ENCODE measurements around the gene ITPRID1.

ITPRID1 gene

DNA sequence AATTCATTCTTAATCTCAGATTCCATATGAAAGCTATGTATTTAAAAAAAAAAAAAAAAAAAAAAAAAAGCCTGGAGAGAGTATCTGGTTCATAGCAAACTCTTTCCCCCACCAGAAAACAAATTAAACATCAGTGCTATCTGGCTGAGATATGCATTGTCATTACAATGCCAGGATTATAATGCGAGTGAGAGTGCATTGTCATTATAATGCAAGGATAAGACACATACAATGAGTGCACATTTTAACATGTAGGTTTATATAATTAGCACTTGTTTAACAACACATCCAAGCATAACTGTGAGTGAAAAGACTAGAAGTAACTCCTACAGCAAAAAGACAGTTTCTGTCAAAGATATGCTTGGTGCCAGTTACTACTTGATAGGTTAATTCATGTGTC lies 48.1 kb downstream of the ITPRID1 start:
- no peak for TF ChIP-seq CTCF (conservative IDR thresholded peaks at IDR 0.05; ENCODE audit: control insufficient read depth, insufficient read depth, low read depth, low read length)
- no peak for DNase-seq (ENCODE audit: low read depth)
- H3K4me3 ChIP-seq (ENCODE audit: control insufficient read depth, low read depth, low read length), result no peak overlapping the region

GRCh38 chr7:31563522-31563921 lies 49.6 kb downstream of the ITPRID1 start:
- TF ChIP-seq CTCF (conservative IDR thresholded peaks at IDR 0.05; ENCODE audit: control insufficient read depth, insufficient read depth, low read depth, low read length), result no peak
- no peak for DNase-seq (ENCODE audit: low read depth)
- H3K4me3 ChIP-seq (ENCODE audit: control insufficient read depth, low read depth, low read length), result no peak overlapping the region

DNA sequence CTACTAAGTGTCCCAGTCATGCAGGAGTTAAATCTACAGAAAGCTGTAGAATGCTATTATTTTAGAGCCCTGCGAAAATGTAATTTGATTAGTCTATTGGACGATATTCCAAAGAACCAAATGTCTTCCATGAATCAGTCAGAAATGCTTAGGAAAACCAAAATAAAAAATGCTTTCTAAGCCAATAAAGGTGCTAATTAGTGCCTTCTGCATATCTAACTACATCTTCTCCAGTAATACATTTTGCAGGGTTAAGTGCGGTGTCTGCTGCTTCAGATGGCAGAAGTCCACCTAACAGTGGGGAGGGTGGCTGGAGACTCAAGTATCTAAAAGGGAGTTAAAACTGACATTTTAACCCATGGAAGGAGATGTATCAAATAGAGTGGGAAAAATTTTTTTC lies 50.1 kb downstream of the ITPRID1 start:
- DNase-seq (ENCODE audit: low read depth), result no peak
- TF ChIP-seq CTCF (conservative IDR thresholded peaks at IDR 0.05; ENCODE audit: control insufficient read depth, insufficient read depth, low read depth, low read length), result no peak
- H3K4me3 ChIP-seq (ENCODE audit: control insufficient read depth, low read depth, low read length), result no peak overlapping the region

DNA sequence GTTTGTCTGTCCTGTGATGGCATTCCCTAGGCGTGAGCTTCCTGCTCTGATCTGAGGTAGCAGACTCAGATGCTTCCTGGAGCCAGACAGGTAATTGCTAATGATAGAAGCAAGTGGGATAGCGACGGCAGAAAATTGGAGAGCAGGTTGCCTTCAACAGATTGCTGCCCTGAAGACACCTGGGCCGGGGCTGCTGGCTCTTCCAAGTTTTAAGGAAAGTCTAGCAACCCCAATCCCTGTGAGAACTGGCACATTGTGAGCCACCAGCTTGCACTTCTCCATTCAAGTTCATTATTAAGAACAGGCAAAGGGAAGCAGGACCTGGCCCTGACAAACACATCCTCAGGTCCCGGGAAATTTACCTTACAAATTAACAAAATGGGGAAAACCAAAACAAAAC lies 50.8 kb downstream of the ITPRID1 start:
- no peak overlapping the region for H3K4me3 ChIP-seq (ENCODE audit: control insufficient read depth, low read depth, low read length)
- no peak for DNase-seq (ENCODE audit: low read depth)
- no peak for TF ChIP-seq CTCF (conservative IDR thresholded peaks at IDR 0.05; ENCODE audit: control insufficient read depth, insufficient read depth, low read depth, low read length)

DNA sequence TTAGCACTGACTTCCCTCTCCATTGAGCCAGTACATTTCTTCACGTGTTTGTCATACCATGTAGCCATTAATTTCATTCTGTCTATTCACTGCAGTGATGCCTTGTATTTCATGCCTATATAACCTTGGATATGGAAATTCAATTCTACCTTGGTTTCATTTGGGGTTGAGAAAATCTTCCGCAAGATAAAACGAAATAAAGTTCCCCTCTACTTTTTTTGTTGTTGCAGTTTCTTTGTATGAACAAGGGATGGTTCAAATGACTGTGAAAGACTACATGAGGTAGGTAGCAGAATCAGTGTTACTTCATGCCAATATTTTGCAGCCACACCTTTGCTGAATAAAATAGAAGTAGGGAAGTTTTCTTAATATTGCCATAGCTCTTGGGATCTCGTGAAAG lies 55.6 kb downstream of the ITPRID1 start:
- no peak for TF ChIP-seq CTCF (conservative IDR thresholded peaks at IDR 0.05; ENCODE audit: control insufficient read depth, insufficient read depth, low read depth, low read length)
- no peak overlapping the region for H3K4me3 ChIP-seq (ENCODE audit: control insufficient read depth, low read depth, low read length)

DNA sequence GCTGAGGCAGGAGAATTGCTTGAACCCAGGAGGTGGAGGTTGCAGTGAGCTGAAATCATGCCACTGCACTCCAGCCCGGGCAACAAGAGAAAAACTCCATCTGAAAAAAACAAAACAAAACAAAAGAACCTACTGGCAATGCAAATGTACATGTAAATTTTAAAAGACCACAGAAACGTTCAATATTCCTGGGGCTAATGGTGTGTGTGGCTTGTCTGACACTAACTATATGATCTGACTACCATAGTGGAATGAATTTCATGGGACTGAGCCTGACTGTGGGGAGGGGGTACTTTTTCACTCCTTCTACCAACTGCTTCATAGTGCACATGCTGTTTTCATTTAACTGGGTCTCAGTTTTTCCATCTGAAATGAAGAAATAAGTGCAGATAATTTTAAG lies 69.6 kb downstream of the ITPRID1 start:
- DNase-seq (ENCODE audit: low read depth), result no peak
- no peak for TF ChIP-seq CTCF (conservative IDR thresholded peaks at IDR 0.05; ENCODE audit: control insufficient read depth, insufficient read depth, low read depth, low read length)
- H3K4me3 ChIP-seq (ENCODE audit: control insufficient read depth, low read depth, low read length), result no peak overlapping the region

More for the DNA sequence above, 55.6 kb downstream of the ITPRID1 start:
- no peak for DNase-seq (ENCODE audit: low read depth)

GRCh38 chr7:31583942-31584341 lies 70.1 kb downstream of the ITPRID1 start:
- TF ChIP-seq CTCF (conservative IDR thresholded peaks at IDR 0.05; ENCODE audit: control insufficient read depth, insufficient read depth, low read depth, low read length), result no peak
- no peak overlapping the region for H3K4me3 ChIP-seq (ENCODE audit: control insufficient read depth, low read depth, low read length)
- DNase-seq (ENCODE audit: low read depth), result no peak

All from fibroblast of mammary gland (primary cell).